DMS153 treated with DMSO at 0.1 percent for 48 hours (cell line): ENCODE measurements around the gene AQP5.

Experiments used
- DNase-seq: peaks from one replicate; lab custom pipeline; 2025; ENCODE audit not compliant: unreplicated experiment; lab: John Stamatoyannopoulos, UW

The AQP5 gene

DNA sequence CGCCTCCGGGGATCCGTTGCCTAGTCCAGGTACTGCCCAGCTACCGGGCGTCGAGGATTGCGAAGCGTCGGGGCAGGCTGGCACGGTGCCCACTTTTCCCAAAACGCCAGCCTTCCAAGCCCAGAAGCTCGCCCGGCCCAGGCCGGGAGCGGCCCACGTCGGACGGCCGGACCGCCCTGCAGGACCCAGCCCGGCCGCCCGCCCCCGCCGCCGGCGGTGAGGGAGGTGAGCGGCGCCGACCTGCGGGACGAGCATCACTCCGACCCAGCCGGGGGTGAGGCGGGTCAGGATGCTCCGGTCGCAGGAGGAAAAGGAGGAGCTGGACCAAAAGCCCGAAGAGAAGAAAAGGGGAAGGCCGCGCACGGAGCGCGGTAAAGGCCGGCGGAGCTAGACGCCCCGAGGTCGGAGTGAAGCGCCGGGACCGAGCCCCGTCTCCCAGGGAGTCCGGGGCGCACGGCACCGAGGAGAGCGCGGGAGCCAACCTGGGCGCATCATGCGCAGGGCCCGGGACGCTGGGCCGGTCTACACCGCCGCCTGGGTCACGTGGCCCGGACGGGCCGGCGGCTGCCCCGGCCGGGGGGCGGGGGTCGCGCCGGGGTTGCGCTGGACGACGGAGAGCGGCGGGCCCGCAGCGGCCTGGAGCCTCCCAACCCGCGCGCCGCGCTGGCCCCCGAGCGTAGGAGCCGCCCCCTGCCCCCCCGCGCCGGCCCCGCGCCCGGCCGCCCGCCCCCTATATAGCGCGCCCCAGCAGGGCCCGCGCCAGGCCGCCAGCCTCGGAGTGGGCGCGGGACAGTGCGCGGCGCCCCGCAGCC, at the start of gene AQP5:
Gene AQP5 (plus strand): TSS at position 762 of the 812 bp plus-strand sequence. CDS start 146 bp downstream, outside the sequence.
- no peak for DNase-seq

DNA sequence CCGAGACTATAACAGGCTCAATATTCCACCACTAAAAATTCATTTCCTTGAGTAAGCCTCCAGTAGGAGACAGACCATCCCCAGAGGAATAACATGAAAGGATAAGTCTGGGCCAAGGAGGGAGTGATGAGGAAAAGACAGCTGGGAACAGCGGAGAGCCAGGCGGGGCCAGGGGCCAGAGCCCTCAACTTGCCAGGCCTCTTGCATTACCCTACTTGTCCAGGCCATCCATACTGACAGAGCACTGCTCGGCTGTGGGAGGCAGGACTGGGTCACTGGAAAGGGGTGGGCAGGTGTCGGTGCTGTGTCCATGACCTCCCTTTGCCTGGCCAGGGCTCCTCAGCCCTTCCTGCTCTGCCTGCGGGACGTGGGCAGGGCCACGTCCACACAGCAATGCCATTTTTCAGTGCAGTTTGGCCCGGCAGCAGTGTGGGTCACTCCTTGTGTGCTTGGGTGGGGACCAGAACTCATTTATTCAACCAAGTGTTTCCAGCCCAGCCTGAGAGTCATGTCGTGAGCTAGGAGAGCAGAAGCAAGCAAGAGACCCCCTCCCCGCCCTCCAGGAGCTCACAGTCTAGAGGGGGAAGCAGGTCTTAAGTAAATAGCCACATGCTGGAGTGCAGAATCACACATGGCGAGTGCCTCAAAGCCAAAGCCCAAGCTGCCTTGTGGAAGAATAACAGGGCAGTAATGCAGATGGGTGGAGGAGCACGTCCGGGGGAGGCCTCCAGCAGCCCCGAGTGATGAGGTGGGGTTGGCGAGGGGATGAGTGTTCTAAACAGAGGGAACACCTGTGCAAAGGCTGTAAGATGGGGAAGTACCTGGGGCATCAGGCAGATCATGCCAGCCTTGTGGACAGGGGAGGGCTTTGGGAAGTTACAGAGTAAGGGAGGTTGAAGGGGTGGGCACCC, 49.1 kb upstream of the AQP5 start:
- DNase-seq: no peak

DNA sequence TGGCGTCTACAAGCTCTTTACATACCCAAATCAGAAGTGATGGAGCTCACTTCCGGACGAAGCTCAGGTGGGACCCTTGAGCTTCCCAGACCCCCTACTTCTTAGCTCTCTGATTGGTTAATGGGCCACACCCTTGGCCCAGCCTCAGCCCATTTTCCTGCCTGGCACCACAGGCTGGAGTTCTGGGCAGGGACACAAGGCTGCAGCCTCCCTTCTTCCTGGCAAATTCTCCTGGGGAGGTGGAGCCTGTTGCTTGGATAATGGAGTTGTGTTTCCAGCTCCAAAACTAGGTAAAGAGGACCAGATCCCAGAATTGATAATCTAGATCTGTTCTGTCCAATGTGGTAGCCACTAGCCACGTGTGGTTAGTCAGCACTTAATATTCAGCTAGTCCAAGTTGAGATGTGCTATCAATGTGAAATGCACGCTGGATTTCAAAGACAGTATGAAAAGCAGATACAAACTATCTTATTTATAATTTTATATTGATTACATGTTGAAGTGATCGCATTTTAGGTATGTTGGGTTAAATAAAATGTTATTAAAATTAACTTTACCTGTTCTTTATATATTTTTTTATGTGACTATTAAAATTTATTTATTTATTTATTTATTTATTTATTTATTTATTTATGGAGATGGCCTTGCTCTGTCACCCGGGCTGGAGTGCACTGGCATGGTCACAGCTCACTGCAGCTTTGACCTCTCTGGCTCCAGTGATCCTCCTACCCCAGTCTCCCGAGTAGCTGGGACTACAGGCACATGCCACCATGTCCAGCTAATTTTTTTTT, 45.3 kb upstream of the AQP5 start:
- no peak for DNase-seq

DNA sequence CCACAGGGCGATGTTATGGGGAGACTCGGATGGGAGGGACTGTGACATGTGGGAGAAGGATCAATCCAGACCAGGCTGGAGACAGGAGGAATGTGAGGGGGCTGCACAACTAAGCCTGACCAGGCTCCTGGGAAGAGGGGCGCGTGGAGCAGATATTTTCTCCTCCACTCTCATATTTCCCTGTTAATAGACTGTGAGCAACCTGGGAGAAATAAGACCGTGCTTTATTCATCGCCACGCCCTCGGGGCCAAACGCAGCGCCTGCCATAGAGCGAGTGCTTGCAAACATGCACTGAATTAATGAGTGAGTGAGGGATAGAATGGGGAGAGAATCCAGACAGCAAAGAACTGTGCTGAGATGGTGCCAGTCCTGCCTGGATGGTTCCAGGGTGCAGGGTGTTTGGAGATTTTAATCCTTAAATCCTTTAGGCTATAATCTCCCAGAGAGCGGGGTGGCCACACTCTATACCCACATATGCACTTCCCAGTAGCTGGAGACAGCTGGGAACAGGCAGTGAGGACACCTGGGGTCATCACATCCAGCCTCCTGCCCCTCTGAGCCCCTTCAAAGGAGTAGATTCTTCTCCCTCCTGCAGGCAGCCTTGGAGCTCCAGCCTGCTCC, 44.4 kb upstream of the AQP5 start:
- DNase-seq: no peak

DNA sequence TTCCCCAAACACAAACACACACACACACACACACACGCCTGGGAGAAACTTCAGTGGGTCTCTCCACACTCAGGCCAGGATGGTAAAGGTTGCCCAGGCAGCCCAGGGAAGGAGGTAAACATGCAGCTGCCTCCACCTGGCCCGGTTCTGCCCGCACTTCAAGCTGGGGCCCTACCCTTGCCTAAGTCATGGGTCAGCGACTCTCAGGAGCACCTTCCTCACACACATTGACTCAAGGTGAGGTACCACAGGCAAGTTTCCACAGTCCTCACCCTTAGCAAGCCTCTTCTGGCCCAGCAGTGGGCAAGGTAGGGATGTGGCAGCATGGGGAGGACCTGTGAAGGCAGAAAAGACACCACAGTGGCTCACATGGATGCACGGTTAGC, 43.9 kb upstream of the AQP5 start:
- DNase-seq: no peak

DNA sequence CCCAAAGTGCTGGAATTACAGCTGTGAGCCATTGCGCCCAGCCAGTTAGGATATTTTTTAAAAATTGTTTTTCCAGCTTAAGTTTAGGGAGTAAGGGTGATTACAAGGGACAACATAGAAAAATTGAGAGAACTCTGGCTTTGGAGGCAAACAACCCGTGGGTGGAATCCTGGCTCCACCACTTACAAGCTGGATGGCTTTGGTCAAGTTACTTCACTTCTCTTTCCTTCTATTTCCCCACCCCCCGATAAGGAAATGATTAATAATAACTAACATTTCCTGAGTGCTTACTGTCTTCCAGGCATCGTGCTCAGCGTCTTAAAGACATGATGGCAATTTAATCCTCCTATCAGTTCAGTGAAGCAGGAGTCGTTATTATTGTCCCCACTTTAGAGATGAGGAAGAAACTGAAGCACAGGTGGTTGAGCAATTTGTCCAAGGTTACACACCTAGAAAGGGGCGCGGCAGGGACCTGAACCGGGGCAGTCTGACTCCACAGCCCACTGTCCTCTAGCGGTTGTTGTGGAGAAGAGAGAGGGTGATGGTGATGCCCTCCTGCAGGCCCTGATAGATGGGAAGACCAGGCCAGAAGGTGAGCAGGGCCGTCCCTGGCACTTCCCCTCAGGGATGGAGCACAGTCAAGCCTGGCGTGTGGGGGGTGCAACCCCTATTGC, 41.3 kb upstream of the AQP5 start:
- DNase-seq: no peak

DNA sequence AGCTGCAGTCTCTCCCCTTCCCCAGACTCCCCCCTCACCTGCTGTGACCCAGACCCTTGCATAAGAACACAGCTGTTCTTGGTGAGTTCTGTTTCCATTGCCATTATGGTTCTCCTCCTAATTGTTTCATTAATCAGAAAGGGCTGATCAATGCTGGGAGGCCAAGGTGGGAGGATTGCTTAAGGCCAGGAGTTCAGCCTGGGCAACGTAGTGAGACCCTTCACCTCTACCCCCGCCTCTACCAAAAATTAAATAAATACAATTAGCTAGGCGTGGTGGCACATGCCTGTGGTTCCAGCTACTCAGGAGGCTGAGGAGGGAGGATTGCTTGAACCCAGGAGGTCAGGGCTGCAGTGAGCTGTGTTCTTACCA, 40.8 kb upstream of the AQP5 start:
- no peak for DNase-seq

DNA sequence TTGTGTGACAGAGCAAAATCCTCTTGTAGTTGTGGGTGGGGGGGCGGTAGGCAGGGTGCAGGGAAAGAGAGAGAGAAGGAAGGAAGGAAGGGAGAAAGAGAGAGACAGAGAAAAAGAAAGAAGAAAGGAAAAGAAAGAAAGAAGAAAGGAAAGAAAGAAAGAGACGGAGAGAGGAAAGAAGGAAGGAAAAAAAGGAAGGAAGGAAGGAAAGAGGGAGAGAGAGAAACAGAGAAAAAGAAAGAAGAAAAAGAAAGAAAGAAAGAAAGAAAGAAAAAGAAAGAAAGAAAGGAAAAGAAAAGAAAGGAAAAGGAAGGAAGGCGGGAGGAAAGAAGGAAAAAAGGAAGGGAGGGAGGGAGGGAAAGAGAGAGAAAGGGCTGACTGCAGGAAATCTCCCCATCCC, 40.4 kb upstream of the AQP5 start:
- DNase-seq: no peak

DNA sequence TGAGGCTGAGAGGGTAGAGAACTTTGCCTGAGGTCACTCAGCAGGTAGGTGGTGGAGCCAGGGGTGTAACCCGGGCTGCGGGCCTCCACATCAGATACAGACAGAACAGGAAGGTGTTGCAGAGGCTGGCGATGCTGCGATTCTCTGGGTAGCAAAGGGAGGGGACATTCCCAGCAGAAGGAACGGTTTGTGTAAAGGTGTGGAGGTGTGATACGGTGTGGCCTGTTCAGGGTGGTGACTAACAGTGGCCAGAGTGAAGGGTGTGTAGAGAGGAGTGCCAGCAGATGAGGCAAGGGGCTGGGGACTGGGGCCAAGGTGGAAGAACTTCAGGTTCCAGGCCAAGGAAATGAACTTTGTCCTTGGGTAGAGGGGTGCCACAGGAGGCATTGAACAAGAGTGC, 39.7 kb upstream of the AQP5 start:
- no peak for DNase-seq

DNA sequence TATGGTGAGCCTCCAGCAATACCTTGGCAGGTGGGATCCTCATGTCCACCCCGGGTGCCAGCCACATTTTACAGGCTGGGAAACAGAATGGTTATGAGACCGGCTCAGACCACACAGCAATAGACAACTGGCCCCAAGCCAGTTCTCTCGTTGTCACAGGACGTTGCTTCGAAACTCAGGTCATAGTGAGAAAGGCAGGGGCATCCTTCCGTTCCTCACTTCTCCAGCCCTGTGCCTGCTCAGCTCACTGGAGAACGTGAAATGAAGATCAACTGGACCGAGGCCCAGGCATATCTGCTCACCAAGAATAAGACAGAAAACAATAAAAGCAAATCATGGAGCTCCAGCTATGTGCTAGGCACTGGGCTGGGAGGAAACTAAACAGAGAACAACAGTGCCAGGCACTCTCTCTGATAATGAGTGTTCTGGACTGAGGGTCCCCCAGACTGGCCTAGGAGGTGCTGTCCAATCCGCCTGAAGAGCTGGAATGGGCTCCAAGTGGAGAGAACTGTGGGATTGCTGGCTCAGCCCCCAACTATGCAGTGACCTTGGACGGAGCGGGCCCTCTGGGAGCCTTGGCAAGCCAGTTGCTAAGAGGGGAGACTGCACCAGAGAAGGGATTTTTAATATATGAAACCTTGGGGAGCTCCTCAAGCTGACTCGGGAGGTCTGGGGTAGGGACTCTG, 39.2 kb upstream of the AQP5 start:
- DNase-seq: no peak

DNA sequence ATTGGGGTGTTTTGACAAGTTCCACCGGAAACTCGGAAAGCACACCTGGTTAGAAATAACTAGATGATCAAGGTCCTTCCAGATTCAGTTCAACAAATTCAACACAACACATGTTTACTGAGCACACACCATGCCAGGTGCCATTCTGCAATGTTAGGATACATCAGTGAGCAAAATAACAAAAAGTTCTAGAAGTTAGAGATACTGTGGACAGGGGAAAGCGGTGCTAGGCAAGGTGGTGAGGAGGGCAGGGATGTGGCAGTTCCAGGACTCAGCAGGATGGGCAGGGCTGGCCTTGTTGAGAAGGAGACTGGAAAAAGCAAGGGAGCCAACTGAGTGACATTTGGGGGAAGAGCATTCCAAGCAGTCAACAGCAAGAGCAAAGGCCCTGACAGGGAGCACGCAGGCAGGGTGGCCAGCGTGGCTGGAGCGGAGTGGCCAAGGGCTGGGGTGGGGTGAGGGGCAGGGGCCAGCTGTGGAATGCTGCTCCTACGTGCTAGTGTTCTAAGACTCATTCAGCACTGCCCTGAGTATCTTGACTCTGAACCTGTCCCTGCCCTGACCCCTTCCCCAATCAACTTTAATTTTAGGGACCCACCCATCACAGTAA, 38.5 kb upstream of the AQP5 start:
- DNase-seq: no peak

DNA sequence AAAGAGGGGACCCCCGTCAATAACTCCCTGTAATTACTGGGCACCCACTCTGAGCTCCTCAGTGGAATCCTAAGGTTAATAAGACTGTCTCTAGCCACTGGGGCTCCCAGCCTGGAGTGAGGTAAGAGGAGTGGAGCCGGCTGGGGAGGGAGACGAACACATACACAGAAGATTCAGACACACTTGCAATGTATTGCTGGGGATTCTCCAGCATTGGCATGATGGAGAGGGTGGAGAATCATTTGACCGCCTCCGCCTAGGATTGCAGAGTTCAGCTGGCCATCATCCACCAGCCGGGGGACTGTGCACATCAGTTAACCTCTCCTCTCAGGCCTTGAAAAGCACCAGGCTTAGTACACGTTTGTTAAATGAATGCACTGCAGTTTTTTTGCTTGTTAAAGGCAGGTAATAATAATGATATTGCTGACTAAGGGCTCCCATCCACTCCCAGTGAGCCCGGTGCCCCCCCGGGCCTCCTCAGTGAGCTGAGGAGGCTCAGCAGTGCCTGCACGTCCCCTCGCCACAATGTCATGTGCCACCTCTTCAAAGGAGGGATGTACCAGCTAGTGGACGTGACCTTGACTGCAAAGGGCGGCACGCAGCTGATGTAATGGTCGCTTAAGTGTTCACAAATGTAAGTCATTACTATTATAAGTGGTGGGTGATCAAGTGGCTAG, 37.7 kb upstream of the AQP5 start:
- no peak for DNase-seq

DNA sequence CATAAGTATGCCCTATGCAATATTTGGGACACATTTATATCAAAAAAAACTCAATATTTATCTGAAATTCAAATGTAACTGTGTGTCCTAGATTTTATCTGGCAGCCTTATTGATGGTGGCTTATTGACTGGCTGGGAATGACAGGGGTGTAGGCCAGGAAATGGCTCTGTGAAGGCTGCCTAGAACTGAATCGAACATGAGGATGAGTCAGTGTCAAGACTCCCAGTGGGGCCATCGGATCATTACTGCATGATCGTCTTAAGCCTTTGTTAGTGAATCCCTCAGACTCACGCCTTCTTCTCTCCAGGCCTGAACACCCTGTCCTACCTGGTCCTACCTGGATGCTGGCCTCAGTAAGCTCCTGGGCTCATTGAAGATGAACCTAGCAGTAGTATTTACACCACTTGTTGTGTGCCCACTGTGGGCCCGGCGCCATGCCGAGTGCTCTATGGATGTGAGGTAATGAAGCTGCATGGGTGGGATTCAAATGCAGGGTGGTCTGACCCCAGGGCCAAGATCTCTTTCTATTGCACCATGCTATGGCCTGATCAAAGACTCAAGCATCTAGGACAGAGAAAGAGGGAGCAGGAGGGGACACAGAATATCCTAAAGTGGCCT, 36.9 kb upstream of the AQP5 start:
- DNase-seq: no peak

DNA sequence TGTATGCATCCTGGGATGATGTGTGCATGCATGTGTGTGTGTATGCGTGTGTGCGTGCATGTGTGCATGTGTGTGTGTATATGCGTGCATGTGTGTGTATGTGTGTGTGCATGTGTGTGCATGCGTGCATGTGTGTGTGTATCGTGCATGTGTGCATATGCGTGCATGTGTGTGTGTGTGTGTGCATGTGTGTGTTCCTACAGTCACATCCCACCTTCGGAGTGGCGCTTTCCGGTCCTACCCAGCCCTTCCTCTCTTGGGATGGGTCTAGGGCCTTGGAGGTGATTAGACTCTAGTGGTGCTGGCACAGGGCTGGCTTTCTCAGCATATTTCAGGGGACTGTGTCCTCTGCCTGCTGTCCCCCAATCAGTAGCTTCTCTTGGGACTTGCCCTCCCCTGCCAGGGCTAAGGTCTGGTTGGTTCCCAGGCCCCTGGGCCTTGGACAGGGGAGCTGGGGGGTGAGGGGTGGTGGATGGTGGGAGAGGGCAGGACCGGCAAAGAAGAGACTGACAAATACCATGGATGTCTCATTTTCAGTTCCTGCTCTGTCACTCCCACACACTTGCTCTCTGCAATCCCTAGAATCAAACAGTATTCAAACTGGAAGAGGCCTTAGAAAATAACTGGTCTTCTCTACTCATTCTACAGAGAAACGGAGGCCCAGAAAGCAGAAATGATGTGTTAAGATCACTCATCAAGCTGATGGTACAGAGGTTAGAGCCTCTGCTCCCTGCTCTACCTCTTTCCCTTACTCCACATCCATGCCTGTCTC, 36.1 kb upstream of the AQP5 start:
- DNase-seq: no peak

DNA sequence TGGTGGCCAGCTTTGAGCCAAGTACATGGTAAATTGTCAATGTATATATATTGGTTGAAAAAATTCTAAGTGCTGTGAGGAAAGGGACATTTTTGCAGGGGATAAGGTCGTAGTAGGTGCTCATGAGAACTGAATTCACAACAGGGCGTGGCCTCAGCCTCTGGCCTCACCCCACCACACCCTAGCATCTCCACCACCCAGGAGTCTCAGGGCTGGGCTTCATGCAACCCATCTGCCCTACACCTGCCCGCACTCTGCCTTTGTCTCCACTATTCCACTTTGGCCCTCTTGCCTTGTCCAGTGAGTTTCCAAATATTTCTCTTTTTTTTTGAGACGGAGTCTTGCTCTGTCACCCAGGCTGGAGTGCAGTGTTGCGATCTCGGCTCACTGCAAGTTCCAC, 33.2 kb upstream of the AQP5 start:
- no peak for DNase-seq

DNA sequence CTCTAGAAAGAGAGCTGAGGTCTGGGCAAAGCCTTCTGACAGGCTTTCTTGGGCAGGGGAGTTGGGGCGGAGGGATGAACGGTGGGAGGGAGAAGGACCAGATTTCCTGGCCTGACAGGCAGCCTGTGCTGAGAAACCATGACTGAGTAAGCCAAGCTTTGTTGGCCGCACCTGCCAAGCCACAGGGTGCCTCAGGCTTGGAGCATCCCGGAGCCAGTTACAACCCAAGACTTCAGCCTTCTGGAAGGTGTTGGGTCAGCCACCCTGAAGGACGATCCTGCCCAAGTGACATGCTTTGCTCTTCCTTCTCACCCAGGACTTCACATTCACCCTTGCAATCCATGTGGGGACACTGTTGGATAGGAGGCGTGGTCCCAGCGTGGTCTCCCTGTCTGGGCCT, 32.1 kb upstream of the AQP5 start:
- no peak for DNase-seq

DNA sequence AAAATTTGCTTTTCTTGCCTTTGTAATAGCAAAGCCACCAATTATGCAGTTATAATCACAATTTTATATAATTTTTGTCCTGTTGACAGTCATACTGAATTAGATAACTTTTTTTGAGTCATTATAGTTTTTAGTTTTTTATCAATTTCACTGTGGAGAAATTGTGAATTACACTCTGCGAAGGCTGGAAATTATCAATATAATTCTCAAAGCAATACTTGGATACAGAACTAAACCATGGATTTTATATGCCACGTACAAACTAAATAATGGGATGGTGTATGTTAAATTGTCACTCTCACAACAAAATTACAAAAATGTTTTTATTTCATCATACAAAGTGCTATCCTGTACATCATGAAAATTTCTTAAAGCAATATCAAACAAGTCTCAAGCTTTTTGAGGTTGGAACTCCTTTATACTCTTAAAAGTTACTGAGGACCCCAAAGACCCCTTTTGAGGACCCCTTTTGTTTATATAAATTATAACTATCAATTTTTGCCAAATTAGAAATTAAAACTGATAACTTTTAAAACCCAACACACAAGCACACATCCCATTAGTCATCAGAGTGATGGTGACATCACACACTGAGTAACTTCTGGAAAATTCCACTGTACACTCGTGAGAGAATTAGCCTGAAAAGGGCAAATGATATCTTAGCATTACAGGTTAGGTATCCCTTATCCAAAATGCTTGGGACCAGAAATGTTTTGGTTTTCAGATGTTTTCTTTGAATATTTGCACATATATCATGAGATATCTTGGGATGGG, 31.0 kb upstream of the AQP5 start:
- no peak for DNase-seq
